CD8-positive, alpha-beta memory T cell (primary cell): ENCODE results near the gene CIPC. TPM values are rescaled to one million over a fixed set of nuclear protein-coding genes. Genes with fewer than 3 reads are reported as not detected.

Experiments
- CTCF ChIA-PET: fragments of 350-600 bp; sonication (Branson Sonifier 250); formaldehyde crosslinking; loops from one replicate; lab custom pipeline; 2021; ENCODE audit warnings: antibody characterized with exemption; lab: Charles Lee
- POLR2A ChIA-PET: fragments of 350-600 bp; sonication (Branson Sonifier 250); formaldehyde crosslinking; loops from one replicate; lab custom pipeline; 2021; ENCODE audit warnings: antibody characterized with exemption; lab: Charles Lee
- DNase-seq, 5 donors: peaks; one replicate each; pipeline versions ENCODE4 v3.0.0 to v3.0.0-alpha.2; 2020 to 2022; ENCODE audit warnings: mixed read lengths in 1 of 5
- H3K27ac ChIP-seq: one replicate; pipeline ENCODE4 v1.7.0; 2013; ENCODE audit warnings: low read depth, mild to moderate bottlenecking, low read length, moderate library complexity
- H3K27me3 ChIP-seq: 2 replicates; pipeline ENCODE4 v1.7.0; 2013; ENCODE audit warnings: low read length, mild to moderate bottlenecking; ENCODE audit not compliant: insufficient read depth, poor library complexity, severe bottlenecking
- H3K36me3 ChIP-seq: 2 replicates; pipeline ENCODE4 v1.7.0; 2013; ENCODE audit warnings: mild to moderate bottlenecking, low read length, moderate library complexity; ENCODE audit not compliant: insufficient read depth
- H3K4me1 ChIP-seq: 2 replicates; pipeline ENCODE4 v1.7.0; 2013; ENCODE audit warnings: mild to moderate bottlenecking, low read length, moderate library complexity; ENCODE audit not compliant: insufficient read depth
- H3K4me3 ChIP-seq: 2 replicates; pipeline ENCODE4 v1.7.0; 2013; ENCODE audit warnings: mild to moderate bottlenecking, low read length
- H3K9me3 ChIP-seq: 2 replicates; pipeline ENCODE4 v1.7.0; 2013; ENCODE audit warnings: mild to moderate bottlenecking, low read length
- H3K27ac Mint-ChIP-seq, 8 donors: one replicate each; pipeline ENCODE4 v1.8.0; 2020 to 2021; ENCODE audit warnings: mixed read lengths in 8 of 8, mild to moderate bottlenecking in 6 of 8, inconsistent platforms in 3 of 8, moderate library complexity in 3 of 8
- H3K27me3 Mint-ChIP-seq, 2 donors: one replicate each; pipeline ENCODE4 v1.8.0; 2020 to 2021; ENCODE audit warnings: mixed read lengths in 2 of 2, mild to moderate bottlenecking in 1 of 2, moderate library complexity in 1 of 2
- H3K36me3 Mint-ChIP-seq, 3 donors: one replicate each; pipeline ENCODE4 v1.8.0; 2020 to 2021; ENCODE audit warnings: mixed read lengths in 3 of 3, inconsistent platforms in 1 of 3, mild to moderate bottlenecking in 1 of 3
- H3K4me1 Mint-ChIP-seq, 3 donors: one replicate each; pipeline ENCODE4 v1.8.0; 2020 to 2021; ENCODE audit warnings: mixed read lengths in 3 of 3, inconsistent platforms in 1 of 3, mild to moderate bottlenecking in 1 of 3
- H3K4me3 Mint-ChIP-seq, 7 donors: one replicate each; pipeline ENCODE4 v1.8.0; 2020 to 2021; ENCODE audit warnings: mixed read lengths in 7 of 7, mild to moderate bottlenecking in 6 of 7, moderate library complexity in 4 of 7, inconsistent platforms in 2 of 7
- H3K9me3 Mint-ChIP-seq, 5 donors: one replicate each; pipeline ENCODE4 v1.8.0; 2020 to 2022; ENCODE audit warnings: mixed read lengths in 5 of 5, mild to moderate bottlenecking in 3 of 5, moderate library complexity in 2 of 5, inconsistent platforms in 1 of 5
- polyA plus RNA-seq: library from polyadenylated mRNA; unstranded; fragments of 300-500 nt; fragmentation: Illumina TruSeq; gene quantifications from one replicate; pipeline ENCODE4 v1.2.3, GENCODE V29; 2021
- total RNA-seq, 2 experiments: library from RNA; stranded (reverse); gene quantifications; one replicate each; pipeline ENCODE4 v1.2.3, GENCODE V29; 2021

CIPC gene, protein sequence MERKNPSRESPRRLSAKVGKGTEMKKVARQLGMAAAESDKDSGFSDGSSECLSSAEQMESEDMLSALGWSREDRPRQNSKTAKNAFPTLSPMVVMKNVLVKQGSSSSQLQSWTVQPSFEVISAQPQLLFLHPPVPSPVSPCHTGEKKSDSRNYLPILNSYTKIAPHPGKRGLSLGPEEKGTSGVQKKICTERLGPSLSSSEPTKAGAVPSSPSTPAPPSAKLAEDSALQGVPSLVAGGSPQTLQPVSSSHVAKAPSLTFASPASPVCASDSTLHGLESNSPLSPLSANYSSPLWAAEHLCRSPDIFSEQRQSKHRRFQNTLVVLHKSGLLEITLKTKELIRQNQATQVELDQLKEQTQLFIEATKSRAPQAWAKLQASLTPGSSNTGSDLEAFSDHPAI
- total RNA-seq = 10 to 100 TPM; 10.5 to 12.7 TPM
- polyA plus RNA-seq = 6.2 TPM

DNA sequence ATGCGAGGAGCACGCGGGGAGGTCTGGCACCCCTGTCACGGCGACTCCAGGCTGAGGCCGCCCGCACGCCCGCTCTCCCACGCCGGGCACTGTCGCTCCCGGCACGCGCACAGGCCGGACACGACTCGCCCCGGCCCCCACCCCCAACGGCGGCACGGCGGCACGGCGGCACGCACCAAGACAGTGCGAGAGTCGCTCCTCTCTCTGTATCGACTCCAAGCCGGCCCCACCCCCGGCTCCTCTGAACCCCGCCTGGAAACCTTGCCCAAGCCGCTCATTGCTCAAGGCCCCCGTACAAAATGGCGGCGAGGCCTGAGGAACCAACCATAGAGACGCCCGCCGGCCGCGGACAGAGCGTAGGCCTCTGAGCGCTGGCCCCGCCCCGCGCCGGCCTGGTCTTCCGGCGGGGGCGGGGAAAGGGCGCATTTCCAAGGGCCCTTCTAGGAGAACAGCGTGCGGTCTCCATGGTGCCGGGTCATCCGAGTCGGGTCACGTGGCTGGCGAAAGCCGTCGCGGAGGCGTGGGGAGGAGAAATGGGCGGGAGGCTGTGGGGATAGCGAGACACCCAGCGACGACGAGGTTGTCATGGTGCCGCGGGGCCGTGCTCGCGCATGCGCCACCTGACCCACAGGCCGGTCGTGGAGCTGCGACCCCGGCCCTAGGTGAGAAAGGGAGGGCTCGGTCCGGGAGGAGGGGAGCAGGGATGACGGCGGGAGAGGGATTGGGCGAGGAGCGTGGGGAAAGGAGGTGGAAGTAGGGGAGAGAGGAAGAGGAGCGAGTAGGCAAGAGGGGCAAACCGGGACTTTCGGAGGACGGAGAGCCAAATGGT, at the start of gene CIPC:
CIPC (plus strand) TSS at position 559 of the 829 bp plus-strand sequence. CDS start 7,451 bp downstream, outside the sequence.
- H3K27ac Mint-ChIP-seq = peak within 1 kb of the TSS; percentile 91 to 100 (median 97)
- no peaks in the 10 kb centered on the region for H3K27me3 Mint-ChIP-seq
- peaks cover 0 to 12% (median 0%) of the 10 kb centered on the region in 3 donors for H3K36me3 Mint-ChIP-seq
- Histone ChIP-seq H3K4me3 (peak within 1 kb of the TSS; percentile 76), H3K9me3 (no peaks in the 10 kb centered on the region), H3K4me1 (peaks cover 20% of the 10 kb centered on the region), H3K27me3 (no peaks in the 10 kb centered on the region), H3K27ac (peak within 1 kb of the TSS; percentile 97), H3K36me3 (no peaks in the 10 kb centered on the region)
- DNase-seq = peak; percentile 98 to 100 (median 99)
- ChIA-PET POLR2A (interaction anchor here (0.6 to 2.5 kb wide), 6 partner anchors 23 to 136 kb away, joined by 3 to 13 read pairs (median 6); no protein-coding TSS in a partner anchor), CTCF (interaction anchor here (1.0 to 3.6 kb wide), 12 partner anchors 13 to 225 kb away, joined by 3 to 16 read pairs (median 6); no protein-coding TSS in a partner anchor)
- H3K9me3 Mint-ChIP-seq = no peaks in the 10 kb centered on the region
- peaks cover 26 to 61% (median 49%) of the 10 kb centered on the region in 3 donors for H3K4me1 Mint-ChIP-seq
- H3K4me3 Mint-ChIP-seq = peak within 1 kb of the TSS; percentile 88 to 100 (median 92)

DNA sequence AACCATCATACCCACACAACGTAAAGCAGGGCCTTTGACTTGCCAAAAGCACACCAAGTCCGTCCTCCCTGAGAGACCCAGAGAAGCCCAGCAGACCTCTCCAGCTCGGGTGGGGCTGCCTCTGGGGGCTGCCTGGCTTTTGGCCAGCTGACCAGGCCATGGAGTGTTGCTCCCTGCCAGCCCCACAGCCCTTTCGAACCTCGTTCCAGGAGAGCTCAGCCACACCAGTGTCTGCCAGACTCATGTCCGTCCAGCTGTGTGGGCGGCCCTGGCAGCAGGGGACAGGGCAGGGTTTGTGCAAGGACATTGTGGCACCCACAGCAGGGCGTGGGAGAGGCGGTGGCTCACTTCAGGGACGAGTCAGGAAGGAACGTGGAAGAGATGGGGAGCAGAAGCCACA, 46.9 kb upstream of the CIPC start:
- no peaks in the 10 kb centered on the region for H3K27me3 Mint-ChIP-seq
- Histone ChIP-seq H3K4me1 (peaks cover 17% of the 10 kb centered on the region), H3K9me3 (no peaks in the 10 kb centered on the region), H3K4me3 (no peak overlapping the region), H3K36me3 (no peaks in the 10 kb centered on the region), H3K27ac (no peak overlapping the region), H3K27me3 (no peaks in the 10 kb centered on the region)
- DNase-seq = no peak
- ChIA-PET CTCF (interaction anchor here (1.0 to 10.7 kb wide), 9 partner anchors 10 to 180 kb away, joined by 3 to 136 read pairs (median 4); partner anchors contain the start of gene IRF2BPL), POLR2A (interaction anchor here (1.0 kb wide), 1 partner anchor 23 kb away, joined by 3 read pairs; no protein-coding TSS in a partner anchor)
- no peaks in the 10 kb centered on the region for H3K36me3 Mint-ChIP-seq
- no peak overlapping the region for H3K27ac Mint-ChIP-seq
- H3K9me3 Mint-ChIP-seq = no peaks in the 10 kb centered on the region
- H3K4me1 Mint-ChIP-seq = peaks cover 5 to 25% (median 21%) of the 10 kb centered on the region in 3 donors
- no peak overlapping the region for H3K4me3 Mint-ChIP-seq

DNA sequence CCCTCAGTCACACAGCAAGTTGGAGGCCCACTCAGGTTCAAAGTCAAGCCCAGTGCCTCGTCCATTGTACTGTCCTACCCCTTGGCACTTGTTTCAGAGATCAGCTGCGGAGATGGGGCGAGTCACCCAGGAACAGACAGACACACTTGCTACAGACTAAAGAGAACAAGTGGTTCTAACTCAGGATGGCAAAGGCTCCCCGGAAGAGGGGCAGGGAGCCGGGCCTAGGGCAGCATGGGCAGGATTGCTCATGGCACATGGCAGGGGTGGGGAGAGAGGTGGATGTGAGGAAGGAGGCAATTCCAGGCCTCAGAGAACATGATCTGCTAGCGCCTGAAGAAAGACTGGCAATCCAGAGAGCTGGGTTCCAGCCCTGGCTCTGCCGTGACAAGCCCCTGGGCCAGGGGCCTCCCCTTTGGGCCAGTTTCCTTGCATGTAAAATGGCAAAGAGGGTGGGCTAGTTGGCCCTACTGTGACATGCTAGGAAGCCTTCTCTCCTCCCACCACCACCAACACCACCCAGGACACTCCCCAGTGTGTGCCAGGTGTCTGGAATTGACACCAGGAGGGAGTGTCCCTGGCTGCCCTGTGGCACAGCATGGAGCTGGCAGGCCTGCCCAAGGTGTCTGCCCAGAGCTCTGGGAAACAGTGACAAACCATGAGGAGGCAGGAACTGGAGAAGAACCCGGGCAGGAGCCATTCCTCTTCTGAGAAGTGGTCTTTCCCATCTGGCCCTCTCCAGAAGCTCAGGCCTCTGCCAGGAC, 45.6 kb upstream of the CIPC start:
- H3K4me3 Mint-ChIP-seq = no peak overlapping the region
- H3K27me3 Mint-ChIP-seq = no peaks in the 10 kb centered on the region
- Histone ChIP-seq H3K4me3 (no peak overlapping the region), H3K4me1 (peaks cover 9% of the 10 kb centered on the region), H3K27me3 (no peaks in the 10 kb centered on the region), H3K9me3 (no peaks in the 10 kb centered on the region), H3K27ac (no peak overlapping the region), H3K36me3 (no peaks in the 10 kb centered on the region)
- no peaks in the 10 kb centered on the region for H3K36me3 Mint-ChIP-seq
- ChIA-PET POLR2A (no interaction called here), CTCF (interaction anchor here (0.7 to 10.7 kb wide), 20 partner anchors 8 to 179 kb away, joined by 3 to 136 read pairs (median 6); partner anchors contain the start of gene IRF2BPL)
- no peaks in the 10 kb centered on the region for H3K9me3 Mint-ChIP-seq
- no peak for DNase-seq
- H3K4me1 Mint-ChIP-seq = peaks cover 4 to 17% (median 15%) of the 10 kb centered on the region in 3 donors
- H3K27ac Mint-ChIP-seq = peak overlapping the region in 2 of 8 donors; percentile 56 to 76

DNA sequence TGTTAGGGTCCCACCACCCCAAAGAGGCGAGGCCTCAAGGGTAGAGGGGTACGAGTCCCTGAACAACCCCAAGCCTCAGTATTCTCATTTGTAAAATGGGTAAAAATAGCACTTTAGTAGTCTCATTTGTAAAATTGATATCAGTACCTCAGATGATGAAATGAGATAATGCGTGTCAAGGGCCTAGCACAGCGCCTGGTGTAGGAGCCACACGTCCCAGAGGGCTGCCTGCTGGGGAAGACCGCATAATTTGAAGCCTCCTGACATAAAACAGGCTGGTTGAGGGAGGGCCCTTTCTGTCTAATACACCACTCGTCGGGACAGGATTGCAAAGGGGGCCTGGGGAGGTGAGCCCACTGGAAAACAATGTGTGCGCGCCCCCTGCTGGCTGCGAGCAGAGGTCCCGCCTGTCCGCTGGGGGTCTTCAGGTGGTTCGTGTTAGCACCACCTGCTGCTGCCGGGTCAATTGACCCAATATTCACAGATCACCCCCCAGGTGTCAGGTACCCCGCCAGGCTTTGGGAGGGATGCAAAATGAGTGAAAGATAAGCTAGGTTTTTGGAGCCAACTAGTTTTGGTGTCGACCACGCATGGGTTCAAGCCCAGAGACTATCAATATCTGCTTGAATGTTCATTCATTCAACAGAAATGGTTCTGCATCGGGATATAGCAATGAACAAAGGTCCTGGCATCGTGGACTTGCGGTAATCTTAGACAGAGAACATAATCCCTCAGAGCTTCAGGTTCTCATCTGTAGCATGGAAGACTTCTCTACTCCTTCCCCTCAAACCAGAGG, 44.8 kb upstream of the CIPC start:
- no peaks in the 10 kb centered on the region for H3K27me3 Mint-ChIP-seq
- POLR2A ChIA-PET = no interaction called here

DNA sequence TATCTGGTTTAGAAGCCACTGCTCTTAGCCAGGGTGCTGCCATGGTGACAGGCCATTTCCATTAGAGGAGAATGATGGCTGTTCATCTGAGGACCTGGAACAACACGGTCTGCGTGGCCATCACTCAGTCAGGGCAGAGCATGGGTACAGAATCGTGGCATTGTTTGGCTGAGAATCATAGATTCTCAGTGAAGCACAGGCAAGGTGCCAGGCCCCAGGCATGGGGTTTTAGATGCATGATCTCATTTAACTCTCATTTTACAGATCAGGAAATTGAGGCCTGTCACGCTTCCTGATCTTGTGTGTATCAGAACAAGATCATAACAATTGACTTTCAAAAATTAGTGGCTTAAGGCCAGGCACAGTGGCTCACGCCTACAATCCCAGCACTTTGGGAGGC, 42.8 kb upstream of the CIPC start:
- Mint-ChIP-seq H3K9me3 (no peaks in the 10 kb centered on the region), H3K4me1 (peaks cover 4 to 15% (median 13%) of the 10 kb centered on the region in 3 donors), H3K27ac (peak overlapping the region in 4 of 8 donors; percentile 31 to 54 (median 43)), H3K27me3 (no peaks in the 10 kb centered on the region), H3K4me3 (no peak overlapping the region), H3K36me3 (no peaks in the 10 kb centered on the region)
- H3K4me3 ChIP-seq = no peak overlapping the region
- ChIA-PET CTCF (interaction anchor here (0.9 to 10.7 kb wide), 6 partner anchors 16 to 182 kb away, joined by 3 to 136 read pairs (median 4); no protein-coding TSS in a partner anchor), POLR2A (interaction anchor here (0.6 kb wide), 1 partner anchor 117 kb away, joined by 3 read pairs; no protein-coding TSS in a partner anchor)
- DNase-seq = no peak
- no peaks in the 10 kb centered on the region for H3K27me3 ChIP-seq
- H3K36me3 ChIP-seq = no peaks in the 10 kb centered on the region
- peaks cover 9% of the 10 kb centered on the region for H3K4me1 ChIP-seq
- H3K9me3 ChIP-seq = no peaks in the 10 kb centered on the region
- no peak overlapping the region for H3K27ac ChIP-seq

More for the DNA sequence above, 44.8 kb upstream of the CIPC start:
- peaks cover 9% of the 10 kb centered on the region for H3K4me1 ChIP-seq
- Mint-ChIP-seq H3K9me3 (no peaks in the 10 kb centered on the region), H3K4me3 (no peak overlapping the region), H3K27ac (peak overlapping the region in 5 of 8 donors; percentile 24 to 51 (median 36)), H3K36me3 (no peaks in the 10 kb centered on the region), H3K4me1 (peaks cover 4 to 15% (median 14%) of the 10 kb centered on the region in 3 donors)
- CTCF ChIA-PET = interaction anchor here (0.7 to 10.7 kb wide), 33 partner anchors 9 to 190 kb away, joined by 3 to 136 read pairs (median 5); partner anchors contain the start of gene IRF2BPL
- H3K4me3 ChIP-seq = no peak overlapping the region
- H3K9me3 ChIP-seq = no peaks in the 10 kb centered on the region
- no peak overlapping the region for H3K27ac ChIP-seq
- no peaks in the 10 kb centered on the region for H3K36me3 ChIP-seq
- peak; percentile 72 to 85 (median 72) for DNase-seq
- no peaks in the 10 kb centered on the region for H3K27me3 ChIP-seq

DNA sequence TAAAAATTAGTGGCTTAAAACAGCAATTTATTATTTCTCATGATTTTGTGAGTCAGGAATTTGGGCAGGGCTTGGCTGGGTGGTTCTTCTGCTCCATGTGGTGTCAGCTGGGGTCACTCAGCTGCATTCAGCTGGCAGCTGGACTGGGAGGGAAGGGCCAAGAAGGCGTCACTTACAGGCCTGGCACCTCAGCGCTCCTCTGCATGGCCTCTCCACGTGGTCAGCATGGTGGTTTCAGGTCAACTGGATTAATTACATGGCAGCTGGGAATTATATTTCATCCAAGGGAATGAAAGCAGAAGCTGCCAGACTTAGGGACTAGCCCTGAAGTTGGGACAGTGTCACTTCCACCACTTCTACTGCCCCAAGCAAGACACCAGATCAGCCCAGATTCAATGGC, 42.1 kb upstream of the CIPC start:
- H3K9me3 ChIP-seq = no peaks in the 10 kb centered on the region
- DNase-seq = no peak
- ChIA-PET CTCF (interaction anchor here (1.7 to 10.7 kb wide), 3 partner anchors 12 to 141 kb away, joined by 4 to 136 read pairs (median 5); no protein-coding TSS in a partner anchor), POLR2A (no interaction called here)
- Mint-ChIP-seq H3K9me3 (no peaks in the 10 kb centered on the region), H3K36me3 (no peaks in the 10 kb centered on the region), H3K27ac (no peak overlapping the region), H3K4me3 (no peak overlapping the region), H3K4me1 (peaks cover 4 to 15% (median 13%) of the 10 kb centered on the region in 3 donors), H3K27me3 (no peaks in the 10 kb centered on the region)
- no peak overlapping the region for H3K27ac ChIP-seq
- no peaks in the 10 kb centered on the region for H3K36me3 ChIP-seq
- no peaks in the 10 kb centered on the region for H3K27me3 ChIP-seq
- peaks cover 9% of the 10 kb centered on the region for H3K4me1 ChIP-seq
- H3K4me3 ChIP-seq = no peak overlapping the region
